ENCODE results near the gene SUCO.
"Not testable (repeated sequence)": the region's sequence is repeated elsewhere in the genome, so short reads cannot be mapped to it uniquely, and the experiment has no call there.

Gene SUCO

GRCh38 chr1:172612478-172612877 lies 79.5 kb downstream of the SUCO start:
- H3K27ac ChIP-seq (ENCODE audit: low read depth, low read length) = no peak overlapping the region
- H3K4me3 ChIP-seq (ENCODE audit: low read length) = no peak overlapping the region
- 82% methylated on average over 2 of the region's 2 CpGs for WGBS
- H3K4me1 ChIP-seq (ENCODE audit: insufficient read depth, low read length) = no peaks in the 10 kb centered on the region
- peaks cover 2% of the 10 kb centered on the region; the same call in 1 of the 2 replicates for H3K9me3 ChIP-seq (ENCODE audit: insufficient read depth, low read depth, low read length)
- H3K27me3 ChIP-seq (ENCODE audit: insufficient read depth, low read length) = no peaks in the 10 kb centered on the region
- peaks cover 36% of the 10 kb centered on the region for H3K36me3 ChIP-seq (ENCODE audit: insufficient read depth, low read length)
- no peak overlapping the region for H3K9ac ChIP-seq (ENCODE audit: low read depth, low read length)

DNA sequence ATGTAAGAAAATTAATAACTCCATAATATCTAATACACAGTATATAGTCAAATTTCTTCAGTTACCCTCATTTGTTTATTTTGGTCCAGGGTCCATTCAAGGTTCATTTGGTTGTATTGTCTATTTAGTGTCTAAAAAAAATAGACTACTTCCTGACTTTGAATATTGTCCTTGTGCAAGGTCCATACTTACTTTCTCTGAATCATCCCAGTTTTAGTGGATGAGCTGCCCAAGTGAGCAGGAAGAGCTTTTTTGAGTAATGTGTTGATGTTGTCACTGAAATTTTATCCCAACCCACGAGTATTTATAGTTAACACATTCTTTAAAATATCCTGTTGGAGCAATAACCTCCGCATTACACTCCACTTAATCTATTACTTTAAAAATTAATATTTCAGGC lies 80.3 kb downstream of the SUCO start:
- H3K36me3 ChIP-seq (ENCODE audit: insufficient read depth, low read length) = peaks cover 32% of the 10 kb centered on the region
- 100% methylated on average over 1 of the region's 2 CpGs for WGBS
- no peaks in the 10 kb centered on the region for H3K4me1 ChIP-seq (ENCODE audit: insufficient read depth, low read length)
- H3K9ac ChIP-seq (ENCODE audit: low read depth, low read length) = no peak overlapping the region
- no peak overlapping the region for H3K4me3 ChIP-seq (ENCODE audit: low read length)
- H3K27ac ChIP-seq (ENCODE audit: low read depth, low read length) = no peak overlapping the region
- no peaks in the 10 kb centered on the region for H3K27me3 ChIP-seq (ENCODE audit: insufficient read depth, low read length)
- H3K9me3 ChIP-seq (ENCODE audit: insufficient read depth, low read depth, low read length) = peaks cover 9% of the 10 kb centered on the region; the same call in 1 of the 2 replicates

- no peak overlapping the region for H3K27ac ChIP-seq (ENCODE audit: low read depth, low read length)
- no peaks in the 10 kb centered on the region for H3K4me1 ChIP-seq (ENCODE audit: insufficient read depth, low read length)
- peaks cover 5% of the 10 kb centered on the region for H3K36me3 ChIP-seq (ENCODE audit: insufficient read depth, low read length)
- H3K27me3 ChIP-seq (ENCODE audit: insufficient read depth, low read length) = no peaks in the 10 kb centered on the region
- H3K9ac ChIP-seq (ENCODE audit: low read depth, low read length) = no peak overlapping the region
- 92% methylated on average over 1 of the region's 1 CpG for WGBS
- H3K4me3 ChIP-seq (ENCODE audit: low read length) = no peak overlapping the region
- peaks cover 25% of the 10 kb centered on the region for H3K9me3 ChIP-seq (ENCODE audit: insufficient read depth, low read depth, low read length)
These were observed 83.2 kb downstream of the SUCO start for GRCh38 chr1:172616195-172616594.

DNA sequence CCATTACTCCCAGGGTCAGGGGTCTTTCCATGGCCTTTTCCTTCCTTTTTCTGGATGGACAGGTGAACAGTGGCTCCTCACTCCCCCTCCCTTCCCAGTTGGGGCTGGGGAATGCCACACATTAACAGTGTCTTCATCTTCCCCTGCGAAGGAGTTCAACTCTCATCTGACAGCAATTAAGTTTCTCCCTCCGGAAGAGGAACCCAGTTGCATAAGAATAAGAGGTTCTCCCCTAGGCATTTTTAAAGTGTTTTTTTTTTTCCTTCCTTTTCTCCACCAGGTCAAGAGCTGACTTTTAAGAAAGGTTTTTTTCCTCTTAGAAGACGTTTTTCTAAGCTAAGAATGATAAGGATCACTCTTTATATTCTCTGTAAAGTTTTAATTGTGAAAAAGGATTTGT lies 83.7 kb downstream of the SUCO start:
- Histone ChIP-seq H3K36me3 (ENCODE audit: insufficient read depth, low read length) (peaks cover under 1% of the 10 kb centered on the region), H3K27me3 (ENCODE audit: insufficient read depth, low read length) (no peaks in the 10 kb centered on the region), H3K4me1 (ENCODE audit: insufficient read depth, low read length) (no peaks in the 10 kb centered on the region), H3K27ac (ENCODE audit: low read depth, low read length) (no peak overlapping the region), H3K9me3 (ENCODE audit: insufficient read depth, low read depth, low read length) (peaks cover 29% of the 10 kb centered on the region), H3K4me3 (ENCODE audit: low read length) (no peak overlapping the region), H3K9ac (ENCODE audit: low read depth, low read length) (no peak overlapping the region)
- 47% methylated on average over 2 of the region's 3 CpGs for WGBS

DNA sequence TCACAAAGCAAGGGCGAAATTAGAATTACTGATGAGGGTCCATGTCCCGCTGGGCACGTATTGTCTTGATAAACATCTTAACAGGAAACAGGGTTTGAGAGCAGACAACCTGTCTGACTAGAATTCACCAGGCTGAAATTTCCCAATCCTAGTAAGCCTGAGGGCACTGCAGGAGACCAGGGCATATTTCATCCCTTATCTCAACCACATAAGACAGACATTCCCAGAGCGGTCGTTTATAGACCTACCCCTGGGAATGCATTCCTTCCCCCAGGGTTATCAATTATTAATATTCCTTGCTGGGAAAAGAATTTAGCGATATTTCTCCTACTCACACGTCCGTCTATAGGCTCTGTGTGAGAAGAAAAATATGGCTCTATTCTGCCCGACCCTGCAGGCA lies 87.7 kb downstream of the SUCO start:
- H3K27ac ChIP-seq (ENCODE audit: low read depth, low read length) = not testable (repeated sequence)

GRCh38 chr1:172622541-172622940 lies 89.6 kb downstream of the SUCO start:
- no peaks in the 10 kb centered on the region for H3K4me1 ChIP-seq (ENCODE audit: insufficient read depth, low read length)
- H3K27ac ChIP-seq (ENCODE audit: low read depth, low read length) = no peak overlapping the region
- no peak overlapping the region for H3K4me3 ChIP-seq (ENCODE audit: low read length)
- peaks cover 30% of the 10 kb centered on the region for H3K9me3 ChIP-seq (ENCODE audit: insufficient read depth, low read depth, low read length)
- H3K27me3 ChIP-seq (ENCODE audit: insufficient read depth, low read length) = no peaks in the 10 kb centered on the region
- 92% methylated on average over 3 of the region's 3 CpGs for WGBS
- no peak overlapping the region for H3K9ac ChIP-seq (ENCODE audit: low read depth, low read length)
- no peaks in the 10 kb centered on the region for H3K36me3 ChIP-seq (ENCODE audit: insufficient read depth, low read length)

More for the DNA sequence above, 87.7 kb downstream of the SUCO start:
- H3K36me3 ChIP-seq (ENCODE audit: insufficient read depth, low read length); H3K4me3 ChIP-seq (ENCODE audit: low read length); H3K4me1 ChIP-seq (ENCODE audit: insufficient read depth, low read length); H3K27me3 ChIP-seq (ENCODE audit: insufficient read depth, low read length); H3K9ac ChIP-seq (ENCODE audit: low read depth, low read length): not testable (repeated sequence)
- WGBS = 94% methylated on average over 9 of the region's 9 CpGs
- H3K9me3 ChIP-seq (ENCODE audit: insufficient read depth, low read depth, low read length) = peaks cover 33% of the 10 kb centered on the region

GRCh38 chr1:172623748-172624147 lies 90.8 kb downstream of the SUCO start:
- H3K9ac ChIP-seq (ENCODE audit: low read depth, low read length) = no peak overlapping the region
- no peaks in the 10 kb centered on the region for H3K36me3 ChIP-seq (ENCODE audit: insufficient read depth, low read length)
- no peak overlapping the region for H3K27ac ChIP-seq (ENCODE audit: low read depth, low read length)
- no peaks in the 10 kb centered on the region for H3K4me1 ChIP-seq (ENCODE audit: insufficient read depth, low read length)
- H3K9me3 ChIP-seq (ENCODE audit: insufficient read depth, low read depth, low read length) = peaks cover 21% of the 10 kb centered on the region
- no peaks in the 10 kb centered on the region for H3K27me3 ChIP-seq (ENCODE audit: insufficient read depth, low read length)
- no peak overlapping the region for H3K4me3 ChIP-seq (ENCODE audit: low read length)
- 91% methylated on average over 3 of the region's 3 CpGs for WGBS

DNA sequence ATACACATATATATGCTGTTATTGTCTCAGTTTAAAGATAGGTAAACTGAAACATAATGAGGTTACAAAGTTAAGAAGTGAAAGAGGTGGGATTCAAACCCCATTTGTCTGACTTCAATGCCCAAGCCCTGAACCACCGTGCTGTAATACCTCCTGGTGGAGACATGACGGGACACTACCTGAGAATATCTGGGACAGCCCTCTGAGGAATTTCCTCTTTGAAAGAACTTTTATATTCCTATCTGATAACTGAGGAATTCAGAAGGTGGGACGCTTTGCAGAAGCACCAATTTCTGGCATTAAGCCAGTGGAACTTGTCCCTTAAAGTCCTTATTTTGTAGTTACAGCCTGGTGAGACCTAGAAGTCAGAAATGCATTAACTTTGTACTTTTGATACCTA lies 93.9 kb downstream of the SUCO start:
- Histone ChIP-seq H3K4me1 (ENCODE audit: insufficient read depth, low read length) (no peaks in the 10 kb centered on the region), H3K4me3 (ENCODE audit: low read length) (no peak overlapping the region), H3K27me3 (ENCODE audit: insufficient read depth, low read length) (no peaks in the 10 kb centered on the region), H3K9me3 (ENCODE audit: insufficient read depth, low read depth, low read length) (peaks cover 7% of the 10 kb centered on the region; the same call in 1 of the 2 replicates), H3K9ac (ENCODE audit: low read depth, low read length) (no peak overlapping the region), H3K27ac (ENCODE audit: low read depth, low read length) (no peak overlapping the region), H3K36me3 (ENCODE audit: insufficient read depth, low read length) (no peaks in the 10 kb centered on the region)
- WGBS = 75% methylated on average over 3 of the region's 3 CpGs

DNA sequence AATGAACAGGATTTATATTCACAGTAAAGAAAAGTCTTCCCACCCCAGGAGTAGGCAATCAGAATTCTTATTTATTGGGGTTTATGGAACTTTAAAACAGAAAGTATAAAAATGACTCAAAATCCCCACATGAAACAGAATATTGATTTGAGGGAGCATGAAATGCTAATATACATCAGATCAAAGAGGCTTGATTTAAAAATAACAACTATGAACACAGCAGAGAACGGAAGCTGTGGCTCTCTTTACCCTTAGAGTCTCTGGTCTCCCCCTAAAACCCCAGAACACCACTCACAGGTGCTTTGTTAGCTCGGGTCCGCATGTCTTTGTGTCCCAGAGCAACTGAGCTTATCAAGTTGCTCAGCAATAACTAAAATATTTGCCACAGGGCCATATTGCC lies 94.8 kb downstream of the SUCO start:
- 90% methylated on average over 3 of the region's 3 CpGs for WGBS
- 0 out of 2 replicates have a peak, but pooled peaks cover 8% of the 10 kb centered on the region for H3K9me3 ChIP-seq (ENCODE audit: insufficient read depth, low read depth, low read length)
- no peaks in the 10 kb centered on the region for H3K36me3 ChIP-seq (ENCODE audit: insufficient read depth, low read length)
- no peak overlapping the region for H3K9ac ChIP-seq (ENCODE audit: low read depth, low read length)
- no peaks in the 10 kb centered on the region for H3K4me1 ChIP-seq (ENCODE audit: insufficient read depth, low read length)
- H3K27ac ChIP-seq (ENCODE audit: low read depth, low read length) = no peak overlapping the region
- no peaks in the 10 kb centered on the region for H3K27me3 ChIP-seq (ENCODE audit: insufficient read depth, low read length)
- no peak overlapping the region for H3K4me3 ChIP-seq (ENCODE audit: low read length)

- no peaks in the 10 kb centered on the region for H3K4me1 ChIP-seq (ENCODE audit: insufficient read depth, low read length)
- WGBS = 92% methylated on average over 4 of the region's 4 CpGs
These were observed 95.5 kb downstream of the SUCO start for GRCh38 chr1:172628401-172628800.

DNA sequence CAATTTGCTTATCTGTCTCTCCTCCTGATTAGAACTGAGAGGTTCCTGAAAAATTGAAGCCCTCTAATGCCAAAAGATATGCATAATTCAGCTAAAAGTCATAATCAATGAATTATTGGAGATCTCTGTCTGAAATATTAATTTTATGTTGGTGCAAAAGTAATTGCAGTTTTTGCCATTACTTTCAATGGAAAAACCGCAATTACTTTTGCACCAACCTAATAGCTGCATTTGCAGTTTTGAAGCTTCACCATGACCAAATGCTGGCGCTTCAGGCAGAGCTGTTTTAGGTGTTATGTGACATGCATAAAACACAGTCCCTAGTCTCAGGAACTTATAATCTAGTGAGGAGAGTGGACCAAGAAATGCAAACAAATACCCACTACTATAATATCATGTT lies 96.2 kb downstream of the SUCO start:
- Histone ChIP-seq H3K9me3 (ENCODE audit: insufficient read depth, low read depth, low read length) (0 out of 2 replicates have a peak, but pooled peaks cover 8% of the 10 kb centered on the region), H3K36me3 (ENCODE audit: insufficient read depth, low read length) (no peaks in the 10 kb centered on the region), H3K4me3 (ENCODE audit: low read length) (no peak overlapping the region), H3K4me1 (ENCODE audit: insufficient read depth, low read length) (no peaks in the 10 kb centered on the region), H3K27me3 (ENCODE audit: insufficient read depth, low read length) (no peaks in the 10 kb centered on the region), H3K9ac (ENCODE audit: low read depth, low read length) (no peak overlapping the region), H3K27ac (ENCODE audit: low read depth, low read length) (no peak overlapping the region)
- 92% methylated on average over 2 of the region's 2 CpGs for whole genome bisulfite sequencing

More at GRCh38 chr1:172628401-172628800, 95.5 kb downstream of the SUCO start:
- 0 out of 2 replicates have a peak, but pooled peaks cover 8% of the 10 kb centered on the region for H3K9me3 ChIP-seq (ENCODE audit: insufficient read depth, low read depth, low read length)
- H3K27me3 ChIP-seq (ENCODE audit: insufficient read depth, low read length) = no peaks in the 10 kb centered on the region
- H3K4me3 ChIP-seq (ENCODE audit: low read length) = no peak overlapping the region
- no peaks in the 10 kb centered on the region for H3K36me3 ChIP-seq (ENCODE audit: insufficient read depth, low read length)
- no peak overlapping the region for H3K9ac ChIP-seq (ENCODE audit: low read depth, low read length)
- no peak overlapping the region for H3K27ac ChIP-seq (ENCODE audit: low read depth, low read length)

DNA sequence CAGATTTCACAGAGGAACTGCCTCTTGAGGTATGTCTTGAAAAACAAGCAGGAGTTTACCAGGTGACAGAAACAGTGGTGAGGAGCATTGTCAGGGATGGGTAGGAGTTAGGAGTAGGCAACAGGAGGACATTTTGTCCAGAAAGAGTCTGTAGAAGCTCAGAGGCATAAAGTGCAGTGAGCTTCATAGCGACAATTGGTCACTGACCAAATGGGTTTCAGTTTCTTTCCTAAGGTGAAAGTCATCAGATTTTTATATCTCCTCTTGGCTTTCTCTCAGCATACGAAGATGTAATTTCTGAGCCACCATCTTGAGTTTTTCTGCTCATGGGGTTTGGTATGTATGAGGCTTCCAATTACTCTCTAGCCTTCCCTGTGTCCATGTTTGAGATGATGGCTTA lies 96.7 kb downstream of the SUCO start:
- WGBS = 95% methylated on average over 2 of the region's 2 CpGs
- Histone ChIP-seq H3K9me3 (ENCODE audit: insufficient read depth, low read depth, low read length) (0 out of 2 replicates have a peak, but pooled peaks cover 8% of the 10 kb centered on the region), H3K36me3 (ENCODE audit: insufficient read depth, low read length) (no peaks in the 10 kb centered on the region), H3K27ac (ENCODE audit: low read depth, low read length) (no peak overlapping the region), H3K27me3 (ENCODE audit: insufficient read depth, low read length) (no peaks in the 10 kb centered on the region), H3K4me3 (ENCODE audit: low read length) (no peak overlapping the region), H3K4me1 (ENCODE audit: insufficient read depth, low read length) (no peaks in the 10 kb centered on the region), H3K9ac (ENCODE audit: low read depth, low read length) (no peak overlapping the region)
